Measurements from ENCODE around the gene ALG1L2.
"Not testable (repeated sequence)": the region's sequence is repeated elsewhere in the genome, so short reads cannot be mapped to it uniquely, and the experiment has no call there.

GRCh38 chr3:130107333-130107995, 25.8 kb downstream of the ALG1L2 start:
- not testable (repeated sequence) for TF ChIP-seq CTCF (tag by site-specific recombination; IDR thresholded peaks at IDR 0.05); SP2 (tag by site-specific recombination; IDR thresholded peaks at IDR 0.05); ZNF549 (tag by site-specific recombination; IDR thresholded peaks at IDR 0.05); YY1 (tag by site-specific recombination; IDR thresholded peaks at IDR 0.05); ZBTB11 (tag by site-specific recombination; conservative IDR thresholded peaks at IDR 0.05; ENCODE audit: low read depth); HOXD13 (CRISPR knock-in tag; IDR thresholded peaks at IDR 0.05; ENCODE audit: borderline replicate concordance); TCF7L2 (IDR thresholded peaks at IDR 0.05; ENCODE audit: borderline replicate concordance, low read depth, low read length); MYNN (tag by site-specific recombination; IDR thresholded peaks at IDR 0.05; ENCODE audit: borderline replicate concordance); GLI2 (tag by site-specific recombination; IDR thresholded peaks at IDR 0.05; ENCODE audit: borderline replicate concordance, low read depth); ZSCAN18 (tag by site-specific recombination; IDR thresholded peaks at IDR 0.05); ZNF274 (IDR thresholded peaks at IDR 0.05; ENCODE audit: low read length); ZNF274 (tag by site-specific recombination; IDR thresholded peaks at IDR 0.05; ENCODE audit: borderline replicate concordance); ZFP3 (tag by site-specific recombination; IDR thresholded peaks at IDR 0.05; ENCODE audit: low read depth); BCL11B (tag by site-specific recombination; IDR thresholded peaks at IDR 0.05; ENCODE audit: low read depth); ZNF510 (tag by site-specific recombination; IDR thresholded peaks at IDR 0.05; ENCODE audit: insufficient replicate concordance)
